NCI-H1417 treated with DMSO at 0.1 percent for 48 hours (cell line): ENCODE measurements around the gene PRM1.

Experiments used
- DNase-seq: peaks from one replicate; lab custom pipeline; 2025; lab: John Stamatoyannopoulos, UW

The PRM1 gene

GRCh38 chr16:11236461-11237254 is 44.5 kb downstream of the PRM1 start:
- DNase-seq: no peak

- no peak for DNase-seq
These were observed 45.5 kb downstream of the PRM1 start for GRCh38 chr16:11235703-11235991.

- no peak for DNase-seq
These were observed 46.0 kb downstream of the PRM1 start for GRCh38 chr16:11234884-11235702.

- no peak for DNase-seq
These were observed 47.3 kb downstream of the PRM1 start for GRCh38 chr16:11233727-11234376.

GRCh38 chr16:11232852-11233726 is 48.0 kb downstream of the PRM1 start:
- DNase-seq: no peak

- no peak for DNase-seq
These were observed 48.8 kb downstream of the PRM1 start for GRCh38 chr16:11232302-11232851.

- no peak for DNase-seq
These were observed 49.7 kb downstream of the PRM1 start for GRCh38 chr16:11231367-11231970.
